Adipose tissue (tissue), 3 donors: Measurements from ENCODE around the gene SLC18A3. TPM values are rescaled to one million over a fixed set of nuclear protein-coding genes. Genes with fewer than 3 reads are reported as not detected.

ENCODE experiments used
- H3K27ac ChIP-seq: one replicate; pipeline ENCODE4 v1.5.1; 2013; ENCODE audit warnings: low read depth, low read length
- WGBS, 3 donors: extraction: QIAGEN DNeasy Blood & Tissue Kit; methylation state at CpG; one replicate each; pipeline ENCODE4 v1.1.7; 2013; 5-methylcytosine and 5-hydroxymethylcytosine counted together
- polyA plus RNA-seq, 3 donors: library from polyadenylated mRNA; stranded (reverse); fragments of 200-250 nt; gene quantifications; one replicate each; pipeline ENCODE4 v1.2.3, GENCODE V29; 2013
- donor health status: healthy with polysubstance abuse.
- donor health status: Bipolar disorder and iron deficiency.
- donor health status: healthy.

Gene SLC18A3
- polyA plus RNA-seq, 3 donors: 0.02 TPM; not detected in 2

- WGBS, 3 donors: 69 to 81% (median 79%) methylated on average over 7 of the region's 7 CpGs
- no peak overlapping the region for H3K27ac ChIP-seq
Measured at GRCh38 chr10:49644035-49644646, 34.0 kb downstream of the SLC18A3 start.

DNA sequence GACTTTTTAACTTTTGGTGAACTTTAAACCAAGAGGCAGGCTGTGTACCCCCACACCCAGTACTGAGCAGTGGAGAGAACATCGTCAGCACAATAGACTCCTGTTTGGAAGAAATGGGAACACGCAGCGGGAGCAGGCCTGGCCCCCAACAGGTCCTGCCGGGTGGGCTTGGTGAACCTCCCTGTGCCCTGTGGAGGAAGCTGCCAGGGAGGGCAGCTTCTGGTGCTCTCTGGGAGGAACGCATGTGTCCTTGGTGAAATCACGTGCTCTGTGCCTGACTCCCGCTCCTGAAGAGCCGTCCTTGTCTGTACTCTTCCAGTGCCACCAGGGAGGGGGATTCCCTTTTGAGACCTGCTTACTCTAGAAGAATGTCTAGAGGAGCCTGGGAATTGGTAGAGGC, 35.3 kb downstream of the SLC18A3 start:
- H3K27ac ChIP-seq: no peak overlapping the region
- WGBS, 3 donors: 70 to 82% (median 78%) methylated on average over 8 of the region's 8 CpGs

GRCh38 chr10:49645871-49646870, 36.1 kb downstream of the SLC18A3 start:
- no peak overlapping the region for H3K27ac ChIP-seq
- WGBS, 3 donors: 82 to 88% (median 84%) methylated on average over 22 of the region's 22 CpGs

DNA sequence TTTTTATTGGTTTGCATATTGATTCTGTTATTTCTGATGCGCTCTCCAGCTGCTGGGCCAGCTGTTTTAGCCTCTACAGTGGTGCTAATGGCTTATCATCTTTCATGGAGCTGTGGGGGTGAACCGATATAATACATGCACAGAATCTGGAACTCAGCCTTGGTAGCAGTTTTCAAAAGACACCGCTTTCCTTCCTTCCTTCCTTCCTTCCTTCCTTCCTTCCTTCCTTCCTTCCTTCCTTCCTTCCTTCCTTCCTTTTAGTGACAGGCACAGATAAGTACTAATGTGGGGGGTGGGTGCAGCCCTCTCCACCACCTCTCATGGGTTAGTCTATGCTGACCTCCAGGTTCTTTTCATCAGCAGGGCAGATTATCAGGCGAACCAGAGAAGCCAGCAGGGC, 37.4 kb downstream of the SLC18A3 start:
- WGBS, 3 donors: 65 to 78% (median 67%) methylated on average over 4 of the region's 4 CpGs

DNA sequence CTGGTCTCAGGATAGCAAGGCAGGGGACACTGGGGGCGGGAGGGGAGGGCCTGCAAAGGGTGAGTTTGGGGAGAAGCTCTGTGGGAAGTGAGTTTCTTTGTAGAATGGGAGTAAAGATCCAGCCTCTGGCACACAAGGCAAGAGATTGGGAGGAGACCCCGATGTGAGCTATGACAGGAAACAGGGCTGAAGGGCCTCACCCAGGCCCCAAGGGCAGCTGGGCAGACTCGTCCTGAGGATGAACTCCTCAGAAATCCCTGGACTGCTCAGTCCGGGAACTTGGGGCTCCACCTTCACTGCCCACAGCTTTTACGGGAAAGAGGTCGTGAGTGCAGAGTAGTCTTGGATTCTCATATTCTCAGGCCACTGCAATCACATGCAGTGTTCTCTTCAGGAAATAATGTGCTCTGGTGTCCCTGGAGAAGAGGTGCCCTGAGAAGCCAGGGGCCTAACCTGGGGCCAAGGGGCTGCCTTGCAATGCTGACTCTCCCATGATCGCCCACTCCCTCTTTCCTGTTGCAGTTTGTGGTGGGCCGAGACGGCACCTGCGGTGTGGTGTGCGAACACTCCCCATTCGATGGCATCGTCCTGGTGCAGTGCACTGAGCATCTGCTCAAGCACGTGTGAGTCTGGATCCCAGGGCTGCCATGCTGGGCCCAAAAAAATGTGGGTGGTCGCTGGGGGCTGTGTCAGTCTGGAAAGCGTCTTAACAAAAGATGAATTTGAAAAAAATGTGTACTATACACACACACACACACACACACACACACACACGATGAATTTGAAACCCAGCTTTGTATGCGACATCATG, 38.1 kb downstream of the SLC18A3 start:
- H3K27ac ChIP-seq: no peak overlapping the region
- 66 to 72% (median 71%) methylated on average over 18 of the region's 18 CpGs for WGBS, 3 donors

More for the DNA sequence above, 37.4 kb downstream of the SLC18A3 start:
- H3K27ac ChIP-seq: no peak overlapping the region

GRCh38 chr10:49649294-49649693, 39.2 kb downstream of the SLC18A3 start:
- 10 to 20% (median 12%) methylated on average over 17 of the region's 17 CpGs for WGBS, 3 donors
- H3K27ac ChIP-seq: no peak overlapping the region

- WGBS, 3 donors: 49 to 64% (median 53%) methylated on average over 8 of the region's 8 CpGs
- H3K27ac ChIP-seq: no peak overlapping the region
Measured at GRCh38 chr10:49649936-49650723, 40.0 kb downstream of the SLC18A3 start.

DNA sequence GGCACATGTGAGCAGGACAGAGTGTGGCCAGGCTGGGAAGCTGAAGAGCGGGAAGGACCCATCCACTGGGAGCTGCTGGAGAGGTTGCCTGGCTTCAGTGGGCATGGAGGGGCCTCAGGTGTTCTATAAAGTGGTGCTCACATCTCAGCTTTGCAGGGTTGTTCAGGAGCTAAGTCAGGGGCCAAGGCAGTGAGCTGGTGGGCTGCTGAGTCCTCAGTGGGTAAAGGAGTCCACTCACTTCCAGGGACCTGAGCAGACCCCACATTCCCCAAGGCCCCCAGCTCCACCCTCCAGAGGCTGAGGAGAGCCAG, 40.6 kb downstream of the SLC18A3 start:
- no peak overlapping the region for H3K27ac ChIP-seq
- 92 to 100% (median 93%) methylated on average over 1 of the region's 1 CpG for WGBS, 3 donors

DNA sequence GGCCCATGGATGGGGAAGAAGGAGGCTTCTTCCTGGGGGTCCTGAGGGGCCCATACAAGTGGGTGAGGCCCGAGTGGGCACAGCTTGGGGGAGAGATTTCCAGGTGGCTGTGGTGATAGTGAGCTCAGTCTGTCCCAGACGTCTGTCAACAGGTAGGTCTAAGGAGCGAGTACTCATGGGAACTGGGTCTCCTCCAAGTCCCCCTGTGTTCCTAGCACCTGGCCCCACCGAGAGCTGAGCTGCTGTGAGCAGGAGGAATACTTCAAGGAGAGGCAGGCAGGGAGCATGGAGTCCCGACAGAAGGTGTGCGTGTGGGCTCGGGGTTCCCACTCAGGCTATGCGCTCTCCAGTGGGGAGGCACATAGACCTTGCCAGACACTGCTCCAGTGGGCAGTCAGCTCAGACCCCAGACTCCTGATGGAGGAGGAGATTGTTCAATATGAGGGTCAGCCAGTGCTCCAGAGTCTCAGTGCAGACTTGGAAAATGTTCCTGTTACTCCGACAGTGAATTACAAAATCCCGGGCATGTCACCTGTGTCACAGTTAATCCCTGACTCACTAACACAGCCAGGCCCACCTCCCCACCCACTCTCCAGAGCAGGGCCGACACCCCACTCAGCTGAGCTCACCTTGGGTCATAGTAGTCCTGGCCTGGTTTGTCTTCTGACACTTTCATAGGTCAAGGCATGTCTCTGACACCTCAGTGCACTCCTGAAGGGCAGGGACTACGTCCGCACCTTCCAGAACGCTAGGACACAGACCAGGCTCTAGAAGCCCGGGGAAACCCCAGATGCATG, 41.1 kb downstream of the SLC18A3 start:
- 72 to 85% (median 84%) methylated on average over 15 of the region's 15 CpGs for WGBS, 3 donors
- no peak overlapping the region for H3K27ac ChIP-seq

- H3K27ac ChIP-seq: no peak overlapping the region
- 55 to 77% (median 62%) methylated on average over 2 of the region's 2 CpGs for WGBS, 3 donors
Measured at GRCh38 chr10:49651917-49652316, 41.8 kb downstream of the SLC18A3 start.

GRCh38 chr10:49652421-49653272, 42.5 kb downstream of the SLC18A3 start:
- H3K27ac ChIP-seq: no peak overlapping the region
- 66 to 79% (median 79%) methylated on average over 15 of the region's 15 CpGs for WGBS, 3 donors

DNA sequence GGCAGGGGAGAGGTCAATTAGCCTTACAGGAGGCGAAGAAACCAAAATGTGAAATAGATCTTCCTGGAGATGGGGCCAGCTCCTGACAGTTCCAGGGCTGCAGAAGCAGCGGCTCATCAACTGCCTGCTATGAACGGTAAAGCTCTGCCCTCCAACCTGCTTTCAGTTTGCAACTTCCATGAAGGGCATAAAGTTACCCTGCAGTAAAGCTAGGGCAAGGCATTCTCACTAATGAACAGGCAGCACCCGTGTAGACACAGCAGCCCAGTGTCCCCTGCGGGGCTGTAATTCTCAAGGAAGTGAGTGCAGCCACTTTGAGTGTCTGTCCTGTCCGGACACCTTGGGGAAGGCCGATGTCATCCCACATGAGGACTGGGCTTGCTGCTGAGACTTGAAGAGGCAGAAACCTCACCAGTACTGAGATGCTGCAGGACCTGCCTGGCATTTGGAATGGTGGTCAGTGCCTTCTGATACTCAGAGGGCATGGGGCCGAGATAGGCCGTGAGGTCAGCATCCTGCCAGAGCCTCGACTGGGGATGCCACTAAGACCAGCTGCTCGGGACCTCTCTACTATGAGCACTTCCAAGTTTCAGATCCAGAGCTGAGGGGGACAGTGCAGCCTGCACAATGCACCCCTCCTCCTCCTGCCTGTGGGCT, 43.3 kb downstream of the SLC18A3 start:
- 65 to 78% (median 73%) methylated on average over 11 of the region's 11 CpGs for WGBS, 3 donors
- no peak overlapping the region for H3K27ac ChIP-seq

DNA sequence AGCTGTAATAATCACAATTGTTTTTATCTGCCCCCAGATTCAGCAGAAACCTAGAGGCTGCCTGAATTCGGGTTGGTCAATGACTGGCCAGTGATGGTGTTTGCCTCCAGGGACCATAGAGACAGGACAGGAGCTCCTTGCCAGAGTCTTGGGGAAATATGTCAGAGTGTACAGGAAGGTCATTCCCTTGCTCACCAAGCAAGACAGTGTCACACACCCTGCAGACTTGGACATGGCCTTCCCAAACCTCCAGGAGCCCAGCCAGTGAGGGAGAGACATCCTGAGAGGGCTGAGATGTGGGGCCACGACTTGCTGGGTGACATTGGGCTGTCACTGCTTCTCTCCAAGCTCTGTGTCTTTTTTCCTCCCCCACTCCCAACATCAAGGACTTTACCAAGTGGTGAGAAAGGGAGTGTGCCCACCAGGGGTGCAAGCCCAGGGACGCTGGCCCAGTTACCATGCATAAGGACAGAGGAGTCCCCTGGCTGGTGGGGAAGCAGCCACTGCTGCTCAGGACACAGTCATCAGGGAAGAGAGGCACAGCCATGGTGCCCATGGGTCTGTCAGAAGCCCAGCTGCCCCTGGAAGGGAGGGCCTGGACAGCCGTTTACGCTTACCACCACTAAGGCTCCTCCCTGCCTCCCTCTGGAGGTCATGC, 44.1 kb downstream of the SLC18A3 start:
- H3K27ac ChIP-seq: no peak overlapping the region
- 29 to 55% (median 48%) methylated on average over 5 of the region's 5 CpGs for WGBS, 3 donors

DNA sequence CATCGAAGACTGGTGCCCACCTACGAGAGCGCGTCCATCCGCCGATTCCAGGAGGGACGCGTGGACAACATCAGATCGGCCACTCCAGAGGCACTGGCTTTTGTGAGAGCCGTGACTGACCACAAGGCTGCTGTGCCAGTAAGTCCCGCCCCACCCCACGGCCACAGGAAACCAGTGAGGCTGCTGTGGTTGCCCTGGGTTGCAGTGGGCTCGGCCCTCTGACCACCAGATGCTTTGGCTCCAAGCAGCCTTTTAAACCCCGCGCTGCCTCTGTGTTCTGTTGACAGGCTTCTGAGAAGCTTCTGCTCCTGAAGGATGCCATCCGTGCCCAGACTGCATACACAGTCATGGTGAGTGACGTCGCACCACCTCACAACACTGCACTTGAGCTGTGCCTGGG, 45.0 kb downstream of the SLC18A3 start:
- 79 to 81% (median 79%) methylated on average over 18 of the region's 18 CpGs for WGBS, 3 donors
- H3K27ac ChIP-seq: no peak overlapping the region

GRCh38 chr10:49656845-49657493, 46.9 kb downstream of the SLC18A3 start:
- H3K27ac ChIP-seq: no peak overlapping the region
- WGBS, 3 donors: 71 to 88% (median 84%) methylated on average over 9 of the region's 9 CpGs
